RPMI8226 (cell line): Measurements from ENCODE around the gene TFAP2A.

Source experiments
- DNase-seq: peaks from one replicate; pipeline ENCODE4 v3.0.0-alpha.2; 2015

The TFAP2A gene

DNA sequence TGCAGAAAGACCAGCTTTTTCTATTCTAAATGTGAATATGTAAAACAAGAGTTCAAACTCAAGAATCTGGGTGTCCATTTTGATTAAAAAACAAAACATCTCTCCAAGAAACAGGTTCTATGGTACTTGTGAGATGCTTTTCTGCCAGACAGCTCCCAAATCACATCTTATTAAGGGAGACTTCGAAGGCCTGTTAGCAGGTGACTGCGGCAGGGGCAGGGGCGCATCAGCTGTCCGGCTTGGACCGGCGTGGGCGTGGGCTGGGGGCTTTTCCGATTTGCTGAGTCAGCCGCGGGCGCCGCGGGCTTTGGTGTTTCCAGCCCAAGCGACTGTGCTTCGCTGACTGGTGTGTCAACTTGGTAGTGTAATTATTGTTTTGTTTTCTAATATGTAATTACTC lies 32.6 kb downstream of the TFAP2A start:
- no peak for DNase-seq

GRCh38 chr6:10381830-10382208 lies 33.1 kb downstream of the TFAP2A start:
- no peak for DNase-seq

DNA sequence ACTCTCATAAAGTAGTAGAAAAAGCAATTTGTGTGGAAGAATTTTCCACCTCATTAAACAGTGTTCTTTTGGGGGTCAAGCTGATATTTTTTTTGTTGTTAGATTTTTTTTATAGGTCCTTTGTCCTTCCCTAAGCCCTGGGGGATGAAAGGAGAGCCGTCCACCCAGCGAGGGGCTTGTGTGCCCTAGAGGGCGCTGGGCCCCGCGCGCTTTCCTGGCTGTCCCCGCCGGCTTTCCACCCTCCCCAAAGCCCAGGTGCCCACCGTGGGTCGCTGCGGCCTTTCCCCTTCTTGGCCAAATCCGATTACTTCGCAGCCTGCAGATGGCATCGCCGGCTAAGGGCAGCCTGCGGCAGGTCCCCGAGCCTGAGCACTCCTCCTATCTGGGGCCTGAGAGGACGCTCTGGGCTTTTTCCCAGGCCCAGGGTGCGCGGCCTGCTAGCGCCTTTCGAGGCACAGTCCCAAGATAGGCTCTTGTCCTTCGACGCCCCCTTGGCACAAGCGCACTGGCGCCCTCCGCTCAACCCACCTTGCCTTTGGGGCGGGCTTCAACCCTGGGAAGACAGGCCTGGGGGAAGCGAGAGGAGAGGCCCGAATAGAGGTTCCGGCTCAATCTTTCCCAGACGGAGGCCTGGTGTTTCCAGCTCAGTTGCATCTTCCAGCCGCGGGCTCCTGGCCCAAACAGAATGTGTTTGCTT lies 33.6 kb downstream of the TFAP2A start:
- no peak for DNase-seq

DNA sequence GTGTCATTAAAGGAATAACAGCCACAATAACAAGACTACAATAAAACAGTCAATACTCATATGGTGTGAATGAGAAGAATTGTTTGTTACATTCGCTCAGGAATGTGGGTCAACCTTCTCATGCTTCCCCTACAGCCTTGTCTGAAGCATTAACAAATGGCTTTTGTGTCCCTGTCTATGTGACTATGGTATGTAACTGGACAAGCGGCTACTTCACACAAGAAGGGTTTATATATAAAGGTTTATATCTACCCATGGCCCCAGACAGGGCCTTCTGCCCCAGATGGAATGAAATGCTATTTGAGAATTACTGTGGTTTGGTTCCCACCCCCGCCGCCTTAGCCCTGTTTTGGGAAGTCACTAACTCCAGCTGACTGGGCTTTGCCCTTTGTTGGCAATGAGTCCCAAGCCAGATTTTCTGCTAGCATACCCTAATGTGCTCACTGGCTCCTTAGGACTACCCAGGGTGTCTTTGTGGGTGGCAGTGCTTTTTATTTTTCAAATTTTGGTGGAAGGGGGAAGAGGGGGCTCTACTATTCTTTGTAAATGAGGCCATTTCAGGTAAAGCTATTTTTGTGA lies 39.4 kb downstream of the TFAP2A start:
- no peak for DNase-seq

GRCh38 chr6:10373642-10374359 lies 41.1 kb downstream of the TFAP2A start:
- no peak for DNase-seq

DNA sequence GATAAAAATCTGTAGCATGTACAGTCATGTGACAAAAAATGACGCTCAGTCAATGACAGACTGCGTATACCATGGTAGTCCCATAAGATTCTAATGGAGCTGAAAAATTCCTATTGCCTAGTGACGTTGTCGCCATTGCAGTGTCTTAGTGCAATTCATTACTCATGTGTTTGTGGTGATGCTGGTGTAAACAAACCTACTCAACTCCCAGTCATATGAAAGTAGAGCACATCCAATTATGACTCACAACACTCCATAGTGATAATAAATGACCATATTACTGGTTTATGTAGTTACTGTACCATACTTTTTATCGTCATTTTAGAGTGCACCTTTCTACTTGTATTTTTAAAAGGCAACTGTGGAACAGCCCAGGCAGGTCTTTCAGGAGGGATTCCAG lies 45.0 kb downstream of the TFAP2A start:
- no peak for DNase-seq

- no peak for DNase-seq
Measured at GRCh38 chr6:10368861-10369260, 46.0 kb downstream of the TFAP2A start.

DNA sequence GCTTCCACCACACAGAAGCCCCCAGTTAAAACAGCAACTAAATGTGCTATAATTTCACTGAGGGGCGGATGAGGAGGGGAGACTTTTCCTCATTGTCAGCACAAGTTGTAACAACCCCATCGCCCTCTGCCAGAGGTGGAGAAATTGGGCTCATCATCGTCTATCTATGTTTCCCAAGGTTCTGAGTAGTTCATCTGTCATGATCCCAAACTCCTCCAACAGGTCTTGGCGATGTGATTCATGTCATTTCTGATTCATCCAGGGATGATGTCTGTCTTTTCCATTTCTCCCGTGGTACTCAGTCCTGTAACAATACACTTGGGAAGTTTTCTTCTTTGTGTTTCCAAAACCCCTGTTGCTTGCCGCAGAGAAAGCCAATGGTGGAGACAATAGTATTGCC lies 51.0 kb downstream of the TFAP2A start:
- no peak for DNase-seq

DNA sequence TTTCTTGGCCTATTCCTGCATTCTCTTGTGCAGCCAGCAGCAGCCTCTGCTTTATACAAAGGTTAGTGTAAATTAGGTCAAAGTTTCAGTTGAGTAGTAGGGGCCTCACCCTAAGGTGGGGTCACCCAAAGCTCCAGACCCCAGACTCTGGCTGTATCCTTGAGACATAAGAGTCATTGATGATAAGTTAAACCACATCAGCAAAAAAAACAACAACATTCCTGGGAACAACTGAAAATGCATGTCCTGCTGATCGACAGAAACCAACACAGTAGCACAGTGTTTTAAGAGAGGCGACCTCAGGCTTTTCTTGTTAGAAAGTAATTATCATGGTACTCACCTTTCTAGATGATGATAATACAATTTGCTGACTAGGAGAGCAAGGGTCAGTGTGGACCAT lies 52.6 kb downstream of the TFAP2A start:
- DNase-seq, result no peak

GRCh38 chr6:10361428-10361827 lies 53.4 kb downstream of the TFAP2A start:
- DNase-seq, result no peak

- DNase-seq, result no peak
Measured at GRCh38 chr6:10359581-10359980, 55.3 kb downstream of the TFAP2A start.

- no peak for DNase-seq
Measured at GRCh38 chr6:10355115-10355702, 59.7 kb downstream of the TFAP2A start.

- no peak for DNase-seq
Measured at GRCh38 chr6:10351791-10352190, 63.1 kb downstream of the TFAP2A start.

DNA sequence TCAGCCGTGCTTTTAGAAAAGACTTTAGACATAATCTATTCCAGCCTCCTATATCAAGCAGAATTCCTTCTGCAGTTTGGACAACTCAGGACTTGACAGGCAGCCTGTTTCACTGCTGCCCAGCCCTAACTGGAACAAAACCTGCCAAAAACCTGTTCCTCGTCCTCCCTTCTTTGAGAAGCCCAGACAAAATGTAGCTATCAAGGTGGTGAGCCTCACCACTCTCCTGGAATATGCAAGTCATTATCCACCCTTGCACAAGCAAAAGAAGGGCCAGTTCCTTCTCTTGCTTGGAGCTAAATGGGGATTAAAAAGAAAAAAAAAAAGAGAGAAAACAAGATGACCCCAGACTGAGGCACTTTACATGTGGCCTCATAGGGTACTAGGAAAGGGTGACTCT lies 64.2 kb downstream of the TFAP2A start:
- no peak for DNase-seq

DNA sequence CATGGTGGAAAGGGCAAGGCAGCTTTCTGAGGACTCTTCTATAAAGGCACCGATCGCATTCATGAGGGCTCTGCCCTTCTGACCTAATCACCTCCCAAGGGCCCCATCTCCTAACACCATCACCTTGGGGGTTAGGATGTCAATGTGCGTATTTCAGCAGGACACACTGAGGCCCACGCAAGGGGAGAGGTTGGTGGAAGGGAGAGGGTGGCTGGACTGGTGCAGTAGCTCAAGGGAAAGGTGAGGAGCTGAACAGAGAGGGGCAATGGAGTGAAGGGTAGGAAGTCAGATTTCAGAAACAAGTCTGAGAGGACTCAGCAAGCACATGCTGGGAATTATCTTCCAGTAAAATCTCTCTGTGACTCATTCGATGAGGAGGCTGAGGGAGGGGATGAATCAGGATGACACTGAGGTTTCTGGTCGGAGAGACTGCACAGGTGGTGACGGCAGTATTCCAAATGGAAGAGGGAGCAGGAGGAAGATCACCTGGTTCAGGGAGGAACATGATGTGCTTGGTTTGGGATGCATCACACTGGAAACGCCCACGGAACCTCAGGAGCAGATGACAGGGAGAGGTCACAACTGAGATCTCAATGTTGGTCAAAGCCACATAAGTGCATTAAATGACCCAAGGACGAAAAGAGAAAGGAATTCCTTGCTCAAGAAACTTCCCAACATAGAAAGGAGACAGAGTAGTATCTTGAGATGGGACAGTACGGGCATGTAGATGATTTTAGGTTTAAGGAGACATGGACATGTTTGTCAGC lies 67.1 kb downstream of the TFAP2A start:
- no peak for DNase-seq
